H1 (cell line): Measurements from ENCODE around the gene GAB2. TPM values are rescaled to one million over a fixed set of nuclear protein-coding genes. Genes with fewer than 3 reads are reported as not detected.

ENCODE experiments used
- BACH1 ChIP-seq: IDR thresholded peaks from 2 replicates; pipeline ENCODE4 v1.6.1; 2012; ENCODE audit warnings: low read length, improper control_type of control experiment
- BCL11A ChIP-seq, 2 experiments: IDR thresholded peaks; one replicate each; pipeline ENCODE4 v1.6.1; 2011; ENCODE audit warnings: low read depth in 2 of 2, low read length in 2 of 2, mild to moderate bottlenecking in 2 of 2
- CHD1 ChIP-seq: IDR thresholded peaks from 2 replicates; pipeline ENCODE4 v1.6.1; 2012; ENCODE audit warnings: low read depth, low read length, improper control_type of control experiment
- CREB1 ChIP-seq: IDR thresholded peaks from 2 replicates; pipeline ENCODE4 v1.6.1; 2012; ENCODE audit warnings: inconsistent platforms
- KDM1A ChIP-seq: fragments of 200-600, 300-600 bp; sonication (generic); IDR thresholded peaks from 2 replicates; pipeline ENCODE4 v1.7.1; 2016; ENCODE audit warnings: mild to moderate bottlenecking, low read length, borderline replicate concordance
- KDM4A ChIP-seq: IDR thresholded peaks from one replicate; pipeline ENCODE4 v1.7.1; 2012; ENCODE audit warnings: low read depth, mild to moderate bottlenecking, moderate library complexity, low read length, inconsistent platforms; ENCODE audit not compliant: severe bottlenecking
- POLR2AphosphoS5 ChIP-seq: IDR thresholded peaks from 2 replicates; pipeline ENCODE4 v1.6.1; 2011; ENCODE audit warnings: low read depth, low read length
- RAD21 ChIP-seq, 2 experiments: IDR thresholded peaks in 1 of 2; conservative IDR thresholded peaks in 1 of 2; 2 replicates each; pipeline ENCODE4 v1.6.1; 2011; ENCODE audit warnings: low read depth in 2 of 2, low read length in 2 of 2, improper control_type of control experiment in 1 of 2, inconsistent platforms in 1 of 2, mild to moderate bottlenecking in 1 of 2, moderate library complexity in 1 of 2
- RBBP5 ChIP-seq: IDR thresholded peaks from 2 replicates; pipeline ENCODE4 v1.7.1; 2012; ENCODE audit warnings: low read depth, mild to moderate bottlenecking, inconsistent platforms, low read length, moderate library complexity, borderline replicate concordance
- SRF ChIP-seq: IDR thresholded peaks from 2 replicates; pipeline ENCODE4 v1.6.1; 2011; ENCODE audit warnings: mild to moderate bottlenecking, low read depth, low read length, moderate library complexity
- ZNF274 ChIP-seq: IDR thresholded peaks from 2 replicates; pipeline ENCODE4 v1.7.0; 2012; ENCODE audit warnings: low read length, borderline replicate concordance; ENCODE audit errors: extremely low read depth
- polyA plus RNA-seq, 7 experiments: library from polyadenylated mRNA; depleted of rRNA in 3 of 7; stranded (reverse) in 5 of 7; unstranded in 2 of 7; fragments of >200 nt in 5 of 7; fragments of 200-250 nt in 2 of 7; gene quantifications; 1 replicate in 5 of 7; 2 replicates in 1 of 7; 4 replicates in 1 of 7; pipeline versions ENCODE4 v1.2.1 to v1.2.3, GENCODE V29; 2011 to 2013; ENCODE audit warnings: missing spikeins in 2 of 7, mixed read lengths in 2 of 7
- total RNA-seq: library from RNA; stranded (reverse); fragmentation: NEBNext Ultra II Directional; extraction: Animal tissue kit (Norgen Biotek cat#: 25700); gene quantifications from 2 replicates; pipeline ENCODE4 v1.2.1, GENCODE V29; 2021
- TF ChIP-seq, protein P1 (sequence below): fragments of 300-600 bp; sonication (generic); IDR thresholded peaks from 2 replicates; pipeline ENCODE4 v1.7.1; 2012; ENCODE audit warnings: low read length, moderate library complexity, mild to moderate bottlenecking, inconsistent platforms; ENCODE audit not compliant: insufficient replicate concordance

GAB2 gene
- total and polyA plus RNA-seq, 2 of the 8 experiments (the other 6 are each of a cell fraction or from before 2014, with no cell fraction given), result 6.3 to 14.0 TPM

DNA sequence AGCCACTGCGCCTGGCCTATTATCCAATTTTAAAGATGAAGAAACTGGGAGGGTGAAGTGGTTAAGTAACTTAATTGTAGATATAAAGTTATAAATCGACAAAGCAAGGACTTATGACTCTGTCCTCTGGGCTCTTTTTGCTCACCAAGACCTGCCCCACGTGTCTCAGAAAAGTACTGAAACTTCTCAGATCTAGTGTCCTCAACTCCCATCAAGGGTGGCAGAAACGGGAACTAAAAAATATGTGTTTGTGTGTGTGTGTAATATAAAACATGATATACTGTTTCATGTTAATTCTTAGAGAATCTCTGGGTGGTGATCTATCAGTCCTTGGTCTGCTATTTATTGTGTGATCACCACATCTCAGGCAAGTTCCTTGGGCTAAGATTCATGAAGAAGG is 104.9 kb downstream of the GAB2 start (continued):
- TF ChIP-seq, protein P1, sequence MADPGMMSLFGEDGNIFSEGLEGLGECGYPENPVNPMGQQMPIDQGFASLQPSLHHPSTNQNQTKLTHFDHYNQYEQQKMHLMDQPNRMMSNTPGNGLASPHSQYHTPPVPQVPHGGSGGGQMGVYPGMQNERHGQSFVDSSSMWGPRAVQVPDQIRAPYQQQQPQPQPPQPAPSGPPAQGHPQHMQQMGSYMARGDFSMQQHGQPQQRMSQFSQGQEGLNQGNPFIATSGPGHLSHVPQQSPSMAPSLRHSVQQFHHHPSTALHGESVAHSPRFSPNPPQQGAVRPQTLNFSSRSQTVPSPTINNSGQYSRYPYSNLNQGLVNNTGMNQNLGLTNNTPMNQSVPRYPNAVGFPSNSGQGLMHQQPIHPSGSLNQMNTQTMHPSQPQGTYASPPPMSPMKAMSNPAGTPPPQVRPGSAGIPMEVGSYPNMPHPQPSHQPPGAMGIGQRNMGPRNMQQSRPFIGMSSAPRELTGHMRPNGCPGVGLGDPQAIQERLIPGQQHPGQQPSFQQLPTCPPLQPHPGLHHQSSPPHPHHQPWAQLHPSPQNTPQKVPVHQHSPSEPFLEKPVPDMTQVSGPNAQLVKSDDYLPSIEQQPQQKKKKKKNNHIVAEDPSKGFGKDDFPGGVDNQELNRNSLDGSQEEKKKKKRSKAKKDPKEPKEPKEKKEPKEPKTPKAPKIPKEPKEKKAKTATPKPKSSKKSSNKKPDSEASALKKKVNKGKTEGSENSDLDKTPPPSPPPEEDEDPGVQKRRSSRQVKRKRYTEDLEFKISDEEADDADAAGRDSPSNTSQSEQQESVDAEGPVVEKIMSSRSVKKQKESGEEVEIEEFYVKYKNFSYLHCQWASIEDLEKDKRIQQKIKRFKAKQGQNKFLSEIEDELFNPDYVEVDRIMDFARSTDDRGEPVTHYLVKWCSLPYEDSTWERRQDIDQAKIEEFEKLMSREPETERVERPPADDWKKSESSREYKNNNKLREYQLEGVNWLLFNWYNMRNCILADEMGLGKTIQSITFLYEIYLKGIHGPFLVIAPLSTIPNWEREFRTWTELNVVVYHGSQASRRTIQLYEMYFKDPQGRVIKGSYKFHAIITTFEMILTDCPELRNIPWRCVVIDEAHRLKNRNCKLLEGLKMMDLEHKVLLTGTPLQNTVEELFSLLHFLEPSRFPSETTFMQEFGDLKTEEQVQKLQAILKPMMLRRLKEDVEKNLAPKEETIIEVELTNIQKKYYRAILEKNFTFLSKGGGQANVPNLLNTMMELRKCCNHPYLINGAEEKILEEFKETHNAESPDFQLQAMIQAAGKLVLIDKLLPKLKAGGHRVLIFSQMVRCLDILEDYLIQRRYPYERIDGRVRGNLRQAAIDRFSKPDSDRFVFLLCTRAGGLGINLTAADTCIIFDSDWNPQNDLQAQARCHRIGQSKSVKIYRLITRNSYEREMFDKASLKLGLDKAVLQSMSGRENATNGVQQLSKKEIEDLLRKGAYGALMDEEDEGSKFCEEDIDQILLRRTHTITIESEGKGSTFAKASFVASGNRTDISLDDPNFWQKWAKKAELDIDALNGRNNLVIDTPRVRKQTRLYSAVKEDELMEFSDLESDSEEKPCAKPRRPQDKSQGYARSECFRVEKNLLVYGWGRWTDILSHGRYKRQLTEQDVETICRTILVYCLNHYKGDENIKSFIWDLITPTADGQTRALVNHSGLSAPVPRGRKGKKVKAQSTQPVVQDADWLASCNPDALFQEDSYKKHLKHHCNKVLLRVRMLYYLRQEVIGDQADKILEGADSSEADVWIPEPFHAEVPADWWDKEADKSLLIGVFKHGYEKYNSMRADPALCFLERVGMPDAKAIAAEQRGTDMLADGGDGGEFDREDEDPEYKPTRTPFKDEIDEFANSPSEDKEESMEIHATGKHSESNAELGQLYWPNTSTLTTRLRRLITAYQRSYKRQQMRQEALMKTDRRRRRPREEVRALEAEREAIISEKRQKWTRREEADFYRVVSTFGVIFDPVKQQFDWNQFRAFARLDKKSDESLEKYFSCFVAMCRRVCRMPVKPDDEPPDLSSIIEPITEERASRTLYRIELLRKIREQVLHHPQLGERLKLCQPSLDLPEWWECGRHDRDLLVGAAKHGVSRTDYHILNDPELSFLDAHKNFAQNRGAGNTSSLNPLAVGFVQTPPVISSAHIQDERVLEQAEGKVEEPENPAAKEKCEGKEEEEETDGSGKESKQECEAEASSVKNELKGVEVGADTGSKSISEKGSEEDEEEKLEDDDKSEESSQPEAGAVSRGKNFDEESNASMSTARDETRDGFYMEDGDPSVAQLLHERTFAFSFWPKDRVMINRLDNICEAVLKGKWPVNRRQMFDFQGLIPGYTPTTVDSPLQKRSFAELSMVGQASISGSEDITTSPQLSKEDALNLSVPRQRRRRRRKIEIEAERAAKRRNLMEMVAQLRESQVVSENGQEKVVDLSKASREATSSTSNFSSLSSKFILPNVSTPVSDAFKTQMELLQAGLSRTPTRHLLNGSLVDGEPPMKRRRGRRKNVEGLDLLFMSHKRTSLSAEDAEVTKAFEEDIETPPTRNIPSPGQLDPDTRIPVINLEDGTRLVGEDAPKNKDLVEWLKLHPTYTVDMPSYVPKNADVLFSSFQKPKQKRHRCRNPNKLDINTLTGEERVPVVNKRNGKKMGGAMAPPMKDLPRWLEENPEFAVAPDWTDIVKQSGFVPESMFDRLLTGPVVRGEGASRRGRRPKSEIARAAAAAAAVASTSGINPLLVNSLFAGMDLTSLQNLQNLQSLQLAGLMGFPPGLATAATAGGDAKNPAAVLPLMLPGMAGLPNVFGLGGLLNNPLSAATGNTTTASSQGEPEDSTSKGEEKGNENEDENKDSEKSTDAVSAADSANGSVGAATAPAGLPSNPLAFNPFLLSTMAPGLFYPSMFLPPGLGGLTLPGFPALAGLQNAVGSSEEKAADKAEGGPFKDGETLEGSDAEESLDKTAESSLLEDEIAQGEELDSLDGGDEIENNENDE, result no peak
- no peak for TF ChIP-seq KDM1A
- no peak for TF ChIP-seq CREB1
- TF ChIP-seq RBBP5, result no peak
- TF ChIP-seq RAD21 (IDR thresholded peaks at IDR 0.05 in 1 of 2, conservative IDR thresholded peaks at IDR 0.05 in 1 of 2; ENCODE audit: low read depth in 2 of 2, low read length in 2 of 2), result no peak
- TF ChIP-seq ZNF274, result no peak
- no peak for TF ChIP-seq CHD1
- no peak for TF ChIP-seq KDM4A
- TF ChIP-seq POLR2AphosphoS5, result no peak
- TF ChIP-seq BACH1, result no peak
- TF ChIP-seq BCL11A (IDR thresholded peaks at IDR 0.05; ENCODE audit: low read depth in 2 of 2, low read length in 2 of 2), result no peak
- no peak for TF ChIP-seq SRF
